ENCODE results near the gene DHRSX. TPM values are rescaled to one million over a fixed set of nuclear protein-coding genes. Genes with fewer than 3 reads are reported as not detected.
A peak's percentile ranks its signal among the peaks of the same experiment; 100 is the strongest.

DHRSX gene
- total and polyA plus RNA-seq, 2 donors from 2014 or later: 26.4 to 30.0 TPM

DNA sequence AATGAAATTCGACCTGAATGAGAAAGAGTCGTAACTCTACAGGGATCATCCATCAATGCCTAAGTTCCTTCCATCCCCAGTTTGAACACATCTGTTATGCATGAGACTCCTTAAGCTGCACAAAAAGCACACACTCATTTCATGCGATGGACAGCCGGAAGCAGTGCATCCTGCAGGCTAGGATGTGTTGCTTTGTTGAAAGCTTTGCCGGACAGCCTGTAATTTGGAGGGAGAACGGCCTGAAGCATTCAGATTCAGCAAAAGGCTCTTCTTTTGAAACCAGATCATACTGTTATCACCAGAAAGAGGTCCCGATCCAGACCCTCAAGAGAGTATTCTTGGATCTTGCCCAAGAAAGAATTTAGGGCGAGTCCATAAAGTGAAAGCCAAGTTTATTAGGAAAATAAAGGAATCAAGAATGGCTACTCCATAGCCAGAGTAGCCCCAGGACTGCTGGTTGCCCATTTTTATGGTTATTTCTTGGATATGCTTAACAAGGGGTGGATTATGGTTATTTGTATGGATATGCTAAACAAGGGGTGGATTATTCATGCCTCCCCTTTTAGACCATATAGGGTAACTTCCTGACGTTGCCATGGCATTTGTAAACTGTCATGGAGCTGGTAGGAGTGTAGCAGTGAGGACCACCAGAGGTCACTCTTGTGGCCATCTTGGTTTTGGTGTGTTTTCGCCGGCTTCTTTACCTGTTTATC, 48.1 kb upstream of the DHRSX start:
- no peak overlapping the region for H3K4me3 ChIP-seq (ENCODE audit: low read length in 3 of 3)
- TF ChIP-seq, protein P1, sequence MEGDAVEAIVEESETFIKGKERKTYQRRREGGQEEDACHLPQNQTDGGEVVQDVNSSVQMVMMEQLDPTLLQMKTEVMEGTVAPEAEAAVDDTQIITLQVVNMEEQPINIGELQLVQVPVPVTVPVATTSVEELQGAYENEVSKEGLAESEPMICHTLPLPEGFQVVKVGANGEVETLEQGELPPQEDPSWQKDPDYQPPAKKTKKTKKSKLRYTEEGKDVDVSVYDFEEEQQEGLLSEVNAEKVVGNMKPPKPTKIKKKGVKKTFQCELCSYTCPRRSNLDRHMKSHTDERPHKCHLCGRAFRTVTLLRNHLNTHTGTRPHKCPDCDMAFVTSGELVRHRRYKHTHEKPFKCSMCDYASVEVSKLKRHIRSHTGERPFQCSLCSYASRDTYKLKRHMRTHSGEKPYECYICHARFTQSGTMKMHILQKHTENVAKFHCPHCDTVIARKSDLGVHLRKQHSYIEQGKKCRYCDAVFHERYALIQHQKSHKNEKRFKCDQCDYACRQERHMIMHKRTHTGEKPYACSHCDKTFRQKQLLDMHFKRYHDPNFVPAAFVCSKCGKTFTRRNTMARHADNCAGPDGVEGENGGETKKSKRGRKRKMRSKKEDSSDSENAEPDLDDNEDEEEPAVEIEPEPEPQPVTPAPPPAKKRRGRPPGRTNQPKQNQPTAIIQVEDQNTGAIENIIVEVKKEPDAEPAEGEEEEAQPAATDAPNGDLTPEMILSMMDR (IDR thresholded peaks at IDR 0.05; ENCODE audit: borderline replicate concordance, extremely low read depth, insufficient read depth): no peak
- FAIRE-seq: no peak

DNA sequence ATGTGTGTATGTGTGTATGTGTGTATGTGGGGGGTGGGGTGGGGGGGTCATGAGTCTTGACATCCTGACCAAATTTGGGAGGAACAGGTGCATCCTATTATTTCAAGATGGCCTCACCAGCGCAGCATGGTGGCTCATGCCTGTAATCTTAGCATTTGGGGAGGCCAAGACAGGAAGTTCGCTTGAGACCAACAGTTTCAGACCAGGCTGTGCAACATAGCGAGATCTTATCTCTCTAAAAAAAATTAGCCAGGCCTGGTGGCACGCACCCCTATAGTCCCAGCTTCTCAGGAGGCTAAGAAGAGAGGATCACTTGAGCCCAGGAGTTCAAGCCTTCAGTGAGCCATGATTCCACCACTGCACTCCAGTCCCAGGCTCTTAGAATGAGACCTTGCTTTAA, 47.0 kb upstream of the DHRSX start:
- intact Hi-C loops (cut with DNase I): no loop called here
- FAIRE-seq: no peak
- TF ChIP-seq, protein P1 (IDR thresholded peaks at IDR 0.05; ENCODE audit: borderline replicate concordance, extremely low read depth, insufficient read depth): no peak

More for the DNA sequence above, 48.1 kb upstream of the DHRSX start:
- H3K36me3 ChIP-seq (ENCODE audit: control insufficient read depth in 2 of 3, insufficient read depth in 3 of 3, low read length in 3 of 3): no peaks in the 10 kb centered on the region
- no peaks in the 10 kb centered on the region for H3K27me3 ChIP-seq (ENCODE audit: control insufficient read depth, insufficient read depth, low read length)
- H3K9me3 ChIP-seq (ENCODE audit: control insufficient read depth in 2 of 3, insufficient read depth in 1 of 3, low read length in 3 of 3): no peaks in the 10 kb centered on the region
- peak in 3 of 5 donors; percentile 14 to 72 (median 61) for DNase-seq
- intact Hi-C loops (cut with DNase I): no loop called here
- H3K27ac ChIP-seq (ENCODE audit: low read depth in 2 of 2, low read length in 2 of 2): no peak overlapping the region
- H3K9ac ChIP-seq (ENCODE audit: low read length in 3 of 3): no peak overlapping the region
- peaks cover 0 to 4% (median 0%) of the 10 kb centered on the region in 3 donors for H3K4me1 ChIP-seq (ENCODE audit: control insufficient read depth in 2 of 3, insufficient read depth in 2 of 3, low read depth in 1 of 3, low read length in 3 of 3)

GRCh38 chrX:2546496-2546895, 45.7 kb upstream of the DHRSX start:
- Histone ChIP-seq H3K4me1 (ENCODE audit: control insufficient read depth in 2 of 3, insufficient read depth in 2 of 3, low read depth in 1 of 3, low read length in 3 of 3) (peaks cover 0 to 4% (median 0%) of the 10 kb centered on the region in 3 donors), H3K27me3 (ENCODE audit: control insufficient read depth, insufficient read depth, low read length) (no peaks in the 10 kb centered on the region), H3K4me3 (ENCODE audit: low read length in 3 of 3) (no peak overlapping the region), H3K36me3 (ENCODE audit: control insufficient read depth in 2 of 3, insufficient read depth in 3 of 3, low read length in 3 of 3) (no peaks in the 10 kb centered on the region), H3K9me3 (ENCODE audit: control insufficient read depth in 2 of 3, insufficient read depth in 1 of 3, low read length in 3 of 3) (no peaks in the 10 kb centered on the region), H3K9ac (ENCODE audit: low read length in 3 of 3) (no peak overlapping the region), H3K27ac (ENCODE audit: low read depth in 2 of 2, low read length in 2 of 2) (no peak overlapping the region)
- intact Hi-C loops (cut with DNase I): no loop called here
- TF ChIP-seq, protein P1 (IDR thresholded peaks at IDR 0.05; ENCODE audit: borderline replicate concordance, extremely low read depth, insufficient read depth): no peak
- FAIRE-seq (no peak), DNase-seq (no peak)

More for the DNA sequence above, 47.0 kb upstream of the DHRSX start:
- no peaks in the 10 kb centered on the region for H3K27me3 ChIP-seq (ENCODE audit: control insufficient read depth, insufficient read depth, low read length)
- DNase-seq: no peak
- H3K36me3 ChIP-seq (ENCODE audit: control insufficient read depth in 2 of 3, insufficient read depth in 3 of 3, low read length in 3 of 3): no peaks in the 10 kb centered on the region
- no peak overlapping the region for H3K4me3 ChIP-seq (ENCODE audit: low read length in 3 of 3)
- H3K4me1 ChIP-seq (ENCODE audit: control insufficient read depth in 2 of 3, insufficient read depth in 2 of 3, low read depth in 1 of 3, low read length in 3 of 3): peaks cover 0 to 4% (median 0%) of the 10 kb centered on the region in 3 donors
- no peak overlapping the region for H3K9ac ChIP-seq (ENCODE audit: low read length in 3 of 3)
- no peak overlapping the region for H3K27ac ChIP-seq (ENCODE audit: low read depth in 2 of 2, low read length in 2 of 2)
- H3K9me3 ChIP-seq (ENCODE audit: control insufficient read depth in 2 of 3, insufficient read depth in 1 of 3, low read length in 3 of 3): no peaks in the 10 kb centered on the region
